Esophagus squamous epithelium (tissue), 5 donors: ENCODE data around the gene CPXM2. TPM values are rescaled to one million over a fixed set of nuclear protein-coding genes. Genes with fewer than 3 reads are reported as not detected.
A peak's percentile ranks its signal among the peaks of the same experiment; 100 is the strongest.

ENCODE experiments used
- DNase-seq: peaks from one replicate; lab custom pipeline; 2025; lab: John Stamatoyannopoulos, UW
- H3K27ac ChIP-seq, 4 donors: fragments of 200-600 bp; sonication (generic); one replicate each; pipeline ENCODE4 v1.5.1; 2016 to 2019; ENCODE audit warnings: mild to moderate bottlenecking in 1 of 4
- H3K27me3 ChIP-seq, 4 donors: fragments of 200-600 bp; sonication (generic); 1 replicate in 3 of 4; 2 replicates in 1 of 4; pipeline versions ENCODE4 v1.5.1 to v1.6.0; 2017 to 2021; ENCODE audit warnings: antibody characterized with exemption in 1 of 4
- H3K36me3 ChIP-seq, 3 donors: fragments of 200-600 bp; sonication (generic); one replicate each; pipeline ENCODE4 v1.5.1; 2016 to 2019
- H3K4me1 ChIP-seq, 3 donors: fragments of 200-600 bp; sonication (generic); one replicate each; pipeline ENCODE4 v1.5.1; 2017 to 2019
- H3K4me3 ChIP-seq, 4 donors: fragments of 200-600 bp; sonication (generic); 1 replicate in 3 of 4; 2 replicates in 1 of 4; pipeline ENCODE4 v1.5.1; 2016 to 2019; ENCODE audit warnings: mild to moderate bottlenecking in 2 of 4, moderate library complexity in 1 of 4
- H3K9me3 ChIP-seq, 3 donors: fragments of 200-600 bp; sonication (generic); one replicate each; pipeline ENCODE4 v1.5.1; 2016 to 2019
- POLR2A ChIP-seq, 4 donors: fragments of 450-650 bp; IDR thresholded peaks; one replicate each; pipeline ENCODE4 v1.6.1; 2017; ENCODE audit warnings: antibody characterized with exemption in 4 of 4, mild to moderate bottlenecking in 4 of 4, moderate library complexity in 3 of 4
- WGBS, 2 donors: methylation state at CpG; one replicate each; pipeline ENCODE4 v1.1.5; 2018; 5-methylcytosine and 5-hydroxymethylcytosine counted together
- intact Hi-C: fragments of 100-400 bp; cut with DNase I; formaldehyde crosslinking; loops from one replicate; pipeline ENCODE4 v1.15.0; 2022
- total RNA-seq, 4 donors: library from RNA; depleted of rRNA; stranded (reverse); fragments of >200 nt; gene quantifications; one replicate each; pipeline ENCODE4 v1.1.0, GENCODE V29; 2016
- TF ChIP-seq, protein P1 (sequence below), 6 experiments: fragments of 450-650 bp in 4 of 6; fragments of 200-600 bp in 2 of 6; sonication (generic) in 2 of 6; IDR thresholded peaks; one replicate each; pipeline ENCODE4 v1.5.1; 2016 to 2019; ENCODE audit warnings: antibody characterized with exemption in 6 of 6, mild to moderate bottlenecking in 4 of 6, moderate library complexity in 4 of 6
- donor health status: DM: yes; HTN: yes; CAD: no.

The CPXM2 gene
- total RNA-seq, 4 donors from 2014 or later, result 2.5 to 9.2 (median 3.0) TPM

- no peak overlapping the region for H3K4me3 ChIP-seq
- peaks cover 3 to 22% (median 4%) of the 10 kb centered on the region in 3 donors for H3K4me1 ChIP-seq
- DNase-seq, result no peak
- intact Hi-C loops, result no loop called here
- peaks cover 0 to 32% (median 0%) of the 10 kb centered on the region in 4 donors for H3K27me3 ChIP-seq
- H3K9me3 ChIP-seq, result no peaks in the 10 kb centered on the region
- no peaks in the 10 kb centered on the region for H3K36me3 ChIP-seq
- H3K27ac ChIP-seq, result peak overlapping the region in 1 of 4 donors; percentile 34
- 21 to 55% methylated on average over 3 to 4 of the region's 4 CpGs for WGBS, 2 donors
- TF ChIP-seq, protein P1, sequence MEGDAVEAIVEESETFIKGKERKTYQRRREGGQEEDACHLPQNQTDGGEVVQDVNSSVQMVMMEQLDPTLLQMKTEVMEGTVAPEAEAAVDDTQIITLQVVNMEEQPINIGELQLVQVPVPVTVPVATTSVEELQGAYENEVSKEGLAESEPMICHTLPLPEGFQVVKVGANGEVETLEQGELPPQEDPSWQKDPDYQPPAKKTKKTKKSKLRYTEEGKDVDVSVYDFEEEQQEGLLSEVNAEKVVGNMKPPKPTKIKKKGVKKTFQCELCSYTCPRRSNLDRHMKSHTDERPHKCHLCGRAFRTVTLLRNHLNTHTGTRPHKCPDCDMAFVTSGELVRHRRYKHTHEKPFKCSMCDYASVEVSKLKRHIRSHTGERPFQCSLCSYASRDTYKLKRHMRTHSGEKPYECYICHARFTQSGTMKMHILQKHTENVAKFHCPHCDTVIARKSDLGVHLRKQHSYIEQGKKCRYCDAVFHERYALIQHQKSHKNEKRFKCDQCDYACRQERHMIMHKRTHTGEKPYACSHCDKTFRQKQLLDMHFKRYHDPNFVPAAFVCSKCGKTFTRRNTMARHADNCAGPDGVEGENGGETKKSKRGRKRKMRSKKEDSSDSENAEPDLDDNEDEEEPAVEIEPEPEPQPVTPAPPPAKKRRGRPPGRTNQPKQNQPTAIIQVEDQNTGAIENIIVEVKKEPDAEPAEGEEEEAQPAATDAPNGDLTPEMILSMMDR (IDR thresholded peaks at IDR 0.05), result no peak
- TF ChIP-seq POLR2A (IDR thresholded peaks at IDR 0.05), result no peak
Measured at GRCh38 chr10:123912466-123912865, 20.9 kb upstream of the CPXM2 start.

- no peaks in the 10 kb centered on the region for H3K36me3 ChIP-seq
- intact Hi-C loops, result no loop called here
- no peaks in the 10 kb centered on the region for H3K9me3 ChIP-seq
- H3K4me3 ChIP-seq, result no peak overlapping the region
- peaks cover 3 to 22% (median 4%) of the 10 kb centered on the region in 3 donors for H3K4me1 ChIP-seq
- WGBS, 2 donors, result 35 to 43% methylated on average over 8 to 9 of the region's 9 CpGs
- H3K27me3 ChIP-seq, result peaks cover 0 to 32% (median 0%) of the 10 kb centered on the region in 4 donors
- TF ChIP-seq POLR2A (IDR thresholded peaks at IDR 0.05), result no peak
- TF ChIP-seq, protein P1 (IDR thresholded peaks at IDR 0.05), result no peak
- no peak overlapping the region for H3K27ac ChIP-seq
- DNase-seq, result no peak
Measured at GRCh38 chr10:123911866-123912265, 20.3 kb upstream of the CPXM2 start.

DNA sequence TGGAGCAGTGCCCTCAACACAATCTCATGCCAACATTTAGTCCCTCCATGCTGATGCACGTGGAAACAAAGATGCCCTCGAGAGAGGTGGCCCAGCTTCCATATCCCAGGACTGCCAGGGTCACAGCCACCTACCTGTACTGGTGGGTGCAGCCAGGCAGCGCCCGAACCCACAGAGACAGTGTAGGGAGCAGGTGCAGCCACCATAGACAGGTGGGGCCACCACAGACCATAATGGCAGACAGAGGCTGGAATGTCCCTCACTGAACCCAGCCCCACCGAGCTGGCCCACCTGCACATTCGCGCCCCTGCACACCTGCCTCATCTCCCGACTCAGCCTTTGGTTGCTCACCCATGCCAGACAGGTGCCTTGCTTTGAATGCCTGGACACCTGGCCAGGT lies 18.3 kb upstream of the CPXM2 start:
- no peak for TF ChIP-seq POLR2A (IDR thresholded peaks at IDR 0.05)
- TF ChIP-seq, protein P1 (IDR thresholded peaks at IDR 0.05), result no peak
- Histone ChIP-seq H3K9me3 (no peaks in the 10 kb centered on the region), H3K27ac (no peak overlapping the region), H3K27me3 (peaks cover 0 to 32% (median 0%) of the 10 kb centered on the region in 4 donors), H3K36me3 (no peaks in the 10 kb centered on the region), H3K4me1 (peaks cover 3 to 22% (median 4%) of the 10 kb centered on the region in 3 donors), H3K4me3 (no peak overlapping the region)
- DNase-seq, result no peak
- intact Hi-C loops, result no loop called here
- WGBS, 2 donors, result 77 to 87% methylated on average over 6 to 8 of the region's 8 CpGs

DNA sequence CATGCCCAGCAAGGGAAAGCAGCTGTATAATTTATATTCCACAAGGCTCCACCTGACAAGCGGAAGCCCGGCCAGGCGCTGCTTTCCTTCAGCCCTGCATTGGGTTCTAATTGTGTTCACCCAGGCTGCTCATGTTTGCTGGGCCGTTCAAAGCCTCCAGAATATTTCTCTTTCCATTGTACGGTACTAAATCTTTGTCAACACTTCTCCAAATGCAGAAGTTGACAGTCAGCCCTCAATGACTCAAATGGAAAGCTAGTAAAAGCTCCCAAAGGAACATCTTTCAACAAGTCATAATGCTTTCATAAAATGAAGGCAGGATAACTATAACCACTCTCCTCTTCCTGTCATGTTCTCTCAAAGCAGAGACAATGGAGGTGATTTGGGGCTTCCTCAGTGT lies 17.8 kb upstream of the CPXM2 start:
- Histone ChIP-seq H3K36me3 (no peaks in the 10 kb centered on the region), H3K9me3 (no peaks in the 10 kb centered on the region), H3K4me3 (no peak overlapping the region), H3K27ac (no peak overlapping the region), H3K4me1 (peaks cover 3 to 26% (median 4%) of the 10 kb centered on the region in 3 donors), H3K27me3 (peaks cover 0 to 32% (median 0%) of the 10 kb centered on the region in 4 donors)
- intact Hi-C loops, result no loop called here
- 74 to 80% methylated on average over 5 of the region's 5 CpGs for WGBS, 2 donors
- TF ChIP-seq, protein P1 (IDR thresholded peaks at IDR 0.05), result no peak
- no peak for TF ChIP-seq POLR2A (IDR thresholded peaks at IDR 0.05)
- DNase-seq, result no peak

DNA sequence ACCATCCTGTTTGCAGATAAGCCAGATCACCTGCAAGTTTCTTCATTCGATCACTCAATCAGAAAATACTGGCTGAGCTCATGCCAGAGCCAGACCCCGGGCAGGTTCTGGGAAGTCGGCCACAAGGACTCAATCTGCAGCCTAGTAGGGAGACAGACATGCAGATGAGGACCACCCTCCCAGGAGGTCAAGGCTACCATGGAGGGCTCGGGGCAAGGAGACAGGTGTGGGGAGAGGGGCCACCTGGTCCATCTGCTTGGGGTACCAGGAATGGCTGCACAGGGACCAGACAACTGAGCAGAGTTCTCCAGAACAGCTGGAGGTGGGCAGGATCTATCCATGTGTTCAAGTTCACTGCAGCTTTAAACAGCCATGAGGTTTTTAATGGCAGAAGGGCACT lies 16.8 kb upstream of the CPXM2 start:
- Histone ChIP-seq H3K4me1 (peaks cover 3 to 32% (median 3%) of the 10 kb centered on the region in 3 donors), H3K27ac (no peak overlapping the region), H3K36me3 (no peaks in the 10 kb centered on the region), H3K27me3 (peaks cover 0 to 32% (median 0%) of the 10 kb centered on the region in 4 donors), H3K9me3 (no peaks in the 10 kb centered on the region), H3K4me3 (no peak overlapping the region)
- no peak for DNase-seq
- intact Hi-C loops, result no loop called here
- WGBS, 2 donors, result 67 to 75% methylated on average over 1 of the region's 4 CpGs
- no peak for TF ChIP-seq POLR2A (IDR thresholded peaks at IDR 0.05)
- TF ChIP-seq, protein P1 (IDR thresholded peaks at IDR 0.05), result no peak
